ENCODE measurements around the gene REXO2. TPM values are rescaled to one million over a fixed set of nuclear protein-coding genes. Genes with fewer than 3 reads are reported as not detected.

The REXO2 gene
- total and polyA plus RNA-seq, 8 donors, result 72.1 to 101 (median 86.0) TPM

GRCh38 chr11:114438303-114438702 is 964 bp upstream of the REXO2 start:
- Histone ChIP-seq H3K27me3 (no peaks in the 10 kb centered on the region), H3K4me1 (peaks cover 11 to 22% of the 10 kb centered on the region in 2 donors), H3K4me3 (peak overlapping the region in 1 of 2 donors; percentile 79), H3K36me3 (no peaks in the 10 kb centered on the region), H3K27ac (peak overlapping the region; percentile 75 to 86), H3K9me3 (no peaks in the 10 kb centered on the region)
- TF ChIP-seq, protein P1, sequence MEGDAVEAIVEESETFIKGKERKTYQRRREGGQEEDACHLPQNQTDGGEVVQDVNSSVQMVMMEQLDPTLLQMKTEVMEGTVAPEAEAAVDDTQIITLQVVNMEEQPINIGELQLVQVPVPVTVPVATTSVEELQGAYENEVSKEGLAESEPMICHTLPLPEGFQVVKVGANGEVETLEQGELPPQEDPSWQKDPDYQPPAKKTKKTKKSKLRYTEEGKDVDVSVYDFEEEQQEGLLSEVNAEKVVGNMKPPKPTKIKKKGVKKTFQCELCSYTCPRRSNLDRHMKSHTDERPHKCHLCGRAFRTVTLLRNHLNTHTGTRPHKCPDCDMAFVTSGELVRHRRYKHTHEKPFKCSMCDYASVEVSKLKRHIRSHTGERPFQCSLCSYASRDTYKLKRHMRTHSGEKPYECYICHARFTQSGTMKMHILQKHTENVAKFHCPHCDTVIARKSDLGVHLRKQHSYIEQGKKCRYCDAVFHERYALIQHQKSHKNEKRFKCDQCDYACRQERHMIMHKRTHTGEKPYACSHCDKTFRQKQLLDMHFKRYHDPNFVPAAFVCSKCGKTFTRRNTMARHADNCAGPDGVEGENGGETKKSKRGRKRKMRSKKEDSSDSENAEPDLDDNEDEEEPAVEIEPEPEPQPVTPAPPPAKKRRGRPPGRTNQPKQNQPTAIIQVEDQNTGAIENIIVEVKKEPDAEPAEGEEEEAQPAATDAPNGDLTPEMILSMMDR (IDR thresholded peaks at IDR 0.05), result no peak
- ATAC-seq (peak; percentile 38), DNase-seq (peak in 1 of 4 donors; percentile 23)
- intact Hi-C loops (cut with DNase I), result no loop called here

- ATAC-seq (peak; percentile 40), DNase-seq (no peak)
- peak overlapping the region; percentile 71 to 79 for H3K4me3 ChIP-seq
- intact Hi-C loops (cut with DNase I), result no loop called here
- peaks cover 0 to 9% of the 10 kb centered on the region in 2 donors for H3K36me3 ChIP-seq
- H3K27me3 ChIP-seq, result no peaks in the 10 kb centered on the region
- peak overlapping the region; percentile 75 to 86 for H3K27ac ChIP-seq
- TF ChIP-seq, protein P1 (IDR thresholded peaks at IDR 0.05), result no peak
- H3K4me1 ChIP-seq, result peaks cover 11 to 22% of the 10 kb centered on the region in 2 donors
- no peaks in the 10 kb centered on the region for H3K9me3 ChIP-seq
These were observed 1.0 kb downstream of the REXO2 start for GRCh38 chr11:114440121-114440860.

- Histone ChIP-seq H3K27me3 (no peaks in the 10 kb centered on the region), H3K4me3 (peak overlapping the region in 1 of 2 donors; percentile 79), H3K36me3 (peaks cover 0 to 13% of the 10 kb centered on the region in 2 donors), H3K27ac (no peak overlapping the region), H3K4me1 (peaks cover 11 to 22% of the 10 kb centered on the region in 2 donors), H3K9me3 (no peaks in the 10 kb centered on the region)
- DNase-seq (no peak), ATAC-seq (no peak)
- intact Hi-C loops (cut with DNase I), result no loop called here
- TF ChIP-seq, protein P1 (IDR thresholded peaks at IDR 0.05), result no peak
These were observed 1.9 kb downstream of the REXO2 start for GRCh38 chr11:114440971-114441763.

- intact Hi-C loops (cut with DNase I), result no loop called here
- Histone ChIP-seq H3K27me3 (no peaks in the 10 kb centered on the region), H3K9me3 (no peaks in the 10 kb centered on the region), H3K4me3 (no peak overlapping the region), H3K4me1 (peaks cover 11 to 22% of the 10 kb centered on the region in 2 donors), H3K27ac (no peak overlapping the region), H3K36me3 (peaks cover 0 to 14% of the 10 kb centered on the region in 2 donors)
- TF ChIP-seq, protein P1 (IDR thresholded peaks at IDR 0.05), result no peak
- no peak for DNase-seq
- ATAC-seq, result no peak
These were observed 2.7 kb downstream of the REXO2 start for GRCh38 chr11:114441921-114442320.

DNA sequence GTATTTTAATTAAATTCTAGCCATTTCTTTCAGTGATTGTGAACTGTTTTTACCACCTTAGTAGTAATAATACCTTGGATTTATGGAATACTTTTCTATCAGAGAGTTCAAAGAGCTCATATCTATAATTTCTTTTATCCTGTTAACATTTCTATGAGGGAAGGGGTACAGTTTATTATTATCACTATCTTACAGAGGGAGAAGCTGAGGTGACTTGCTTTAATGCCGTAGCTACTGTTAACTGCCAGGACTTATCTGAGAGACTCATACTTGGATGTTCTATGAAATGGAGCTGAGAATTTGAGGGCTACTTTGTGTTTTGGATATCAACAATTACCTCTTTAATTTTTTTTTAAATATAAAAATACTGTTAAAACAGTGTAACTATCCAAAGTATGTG is 3.3 kb downstream of the REXO2 start:
- TF ChIP-seq, protein P1 (IDR thresholded peaks at IDR 0.05), result no peak
- Histone ChIP-seq H3K36me3 (peaks cover 0 to 14% of the 10 kb centered on the region in 2 donors), H3K4me1 (peaks cover 11 to 22% of the 10 kb centered on the region in 2 donors), H3K4me3 (no peak overlapping the region), H3K9me3 (no peaks in the 10 kb centered on the region), H3K27ac (no peak overlapping the region), H3K27me3 (no peaks in the 10 kb centered on the region)
- intact Hi-C loops (cut with DNase I), result no loop called here
- no peak for ATAC-seq
- DNase-seq, result no peak

Measured in left lung (tissue), 10 donors.